ENCODE data around the gene ARHGAP31.

GRCh38 chr3:119420196-119420595, 126.0 kb downstream of the ARHGAP31 start:
- no peak for TF ChIP-seq CTCF (conservative IDR thresholded peaks at IDR 0.05)
- TF ChIP-seq EZH2 (IDR thresholded peaks at IDR 0.05; ENCODE audit: low read depth), result no peak
